Measurements from ENCODE around the gene ZNF512. TPM values are rescaled to one million over a fixed set of nuclear protein-coding genes. Genes with fewer than 3 reads are reported as not detected.

Gene ZNF512
- total and polyA plus RNA-seq, 9 of the 15 experiments (the other 6 are each of a cell fraction or from before 2014, with no cell fraction given) = 24.7 to 101 (median 65.9) TPM

- ChIA-PET CTCF (ENCODE audit: low intra/inter-chr PET ratio) (no interaction called here), POLR2A (interaction anchor here (0.6 to 2.0 kb wide), 4 partner anchors 14 to 216 kb away, joined by 3 to 5 read pairs (median 3); no protein-coding TSS in a partner anchor)
- no peak overlapping the region for H2AFZ ChIP-seq (ENCODE audit: low read depth, low read length)
- in situ Hi-C loops (cut with MboI) = no loop called here
- H3K9me3 ChIP-seq (replicated peaks; ENCODE audit: control insufficient read depth, insufficient read depth, low read depth, low read length) = no peaks in the 10 kb centered on the region
- H3K4me1 ChIP-seq (replicated peaks in 1 of 2; ENCODE audit: control insufficient read depth in 2 of 2, insufficient read depth in 2 of 2, low read length in 2 of 2) = peaks cover 0 to 6% of the 10 kb centered on the region in 2 experiments; a peak in 3 of 5 replicates
- FAIRE-seq = no peak
- H3K4me3 ChIP-seq = no peak overlapping the region
- H3K27ac ChIP-seq (ENCODE audit: extremely low read depth, low read depth, low read length) = no peak overlapping the region
- intact Hi-C loops (cut with micrococcal nuclease) = no loop called here
- no peaks in the 10 kb centered on the region for H3K79me2 ChIP-seq (ENCODE audit: control insufficient read depth, insufficient read depth, low read length)
- DNase-seq (ENCODE audit: extremely low read depth in 1 of 4, low spot score in 3 of 4) = no peak
- no peak for ATAC-seq
- no TSS peak for BruUV-seq (replicated peaks)
- TF ChIP-seq GTF2A2 (tag; IDR thresholded peaks at IDR 0.05) (no peak), JUN (IDR thresholded peaks at IDR 0.05; ENCODE audit: borderline replicate concordance, low read depth, low read length) (no peak), JUN (CRISPR knock-in tag; IDR thresholded peaks at IDR 0.05; ENCODE audit: borderline replicate concordance) (no peak), TAF15 (IDR thresholded peaks at IDR 0.05; ENCODE audit: low read depth, low read length) (no peak), ZKSCAN8 (CRISPR knock-in tag; IDR thresholded peaks at IDR 0.05) (no peak), ZNF57 (CRISPR knock-in tag; IDR thresholded peaks at IDR 0.05) (no peak), ZNF311 (CRISPR knock-in tag; IDR thresholded peaks at IDR 0.05) (no peak), SMARCA5 (IDR thresholded peaks at IDR 0.05) (no peak), MEF2A (IDR thresholded peaks at IDR 0.05; ENCODE audit: control insufficient read depth, low read depth, low read length) (no peak), GTF2F1 (IDR thresholded peaks at IDR 0.05; ENCODE audit: low read depth, low read length) (no peak), ZNF165 (CRISPR knock-in tag; IDR thresholded peaks at IDR 0.05; ENCODE audit: borderline replicate concordance) (no peak), PPARD (CRISPR knock-in tag; IDR thresholded peaks at IDR 0.05) (no peak), CEBPB (tag; IDR thresholded peaks at IDR 0.05) (no peak), HCFC1 (IDR thresholded peaks at IDR 0.05; ENCODE audit: low read depth, low read length) (no peak), ZC3H4 (CRISPR knock-in tag; IDR thresholded peaks at IDR 0.05; ENCODE audit: borderline replicate concordance) (no peak)
- TF ChIP-seq, protein P1, sequence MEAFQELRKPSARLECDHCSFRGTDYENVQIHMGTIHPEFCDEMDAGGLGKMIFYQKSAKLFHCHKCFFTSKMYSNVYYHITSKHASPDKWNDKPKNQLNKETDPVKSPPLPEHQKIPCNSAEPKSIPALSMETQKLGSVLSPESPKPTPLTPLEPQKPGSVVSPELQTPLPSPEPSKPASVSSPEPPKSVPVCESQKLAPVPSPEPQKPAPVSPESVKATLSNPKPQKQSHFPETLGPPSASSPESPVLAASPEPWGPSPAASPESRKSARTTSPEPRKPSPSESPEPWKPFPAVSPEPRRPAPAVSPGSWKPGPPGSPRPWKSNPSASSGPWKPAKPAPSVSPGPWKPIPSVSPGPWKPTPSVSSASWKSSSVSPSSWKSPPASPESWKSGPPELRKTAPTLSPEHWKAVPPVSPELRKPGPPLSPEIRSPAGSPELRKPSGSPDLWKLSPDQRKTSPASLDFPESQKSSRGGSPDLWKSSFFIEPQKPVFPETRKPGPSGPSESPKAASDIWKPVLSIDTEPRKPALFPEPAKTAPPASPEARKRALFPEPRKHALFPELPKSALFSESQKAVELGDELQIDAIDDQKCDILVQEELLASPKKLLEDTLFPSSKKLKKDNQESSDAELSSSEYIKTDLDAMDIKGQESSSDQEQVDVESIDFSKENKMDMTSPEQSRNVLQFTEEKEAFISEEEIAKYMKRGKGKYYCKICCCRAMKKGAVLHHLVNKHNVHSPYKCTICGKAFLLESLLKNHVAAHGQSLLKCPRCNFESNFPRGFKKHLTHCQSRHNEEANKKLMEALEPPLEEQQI (IDR thresholded peaks at IDR 0.05) = no peak
- TF ChIP-seq, protein P2, sequence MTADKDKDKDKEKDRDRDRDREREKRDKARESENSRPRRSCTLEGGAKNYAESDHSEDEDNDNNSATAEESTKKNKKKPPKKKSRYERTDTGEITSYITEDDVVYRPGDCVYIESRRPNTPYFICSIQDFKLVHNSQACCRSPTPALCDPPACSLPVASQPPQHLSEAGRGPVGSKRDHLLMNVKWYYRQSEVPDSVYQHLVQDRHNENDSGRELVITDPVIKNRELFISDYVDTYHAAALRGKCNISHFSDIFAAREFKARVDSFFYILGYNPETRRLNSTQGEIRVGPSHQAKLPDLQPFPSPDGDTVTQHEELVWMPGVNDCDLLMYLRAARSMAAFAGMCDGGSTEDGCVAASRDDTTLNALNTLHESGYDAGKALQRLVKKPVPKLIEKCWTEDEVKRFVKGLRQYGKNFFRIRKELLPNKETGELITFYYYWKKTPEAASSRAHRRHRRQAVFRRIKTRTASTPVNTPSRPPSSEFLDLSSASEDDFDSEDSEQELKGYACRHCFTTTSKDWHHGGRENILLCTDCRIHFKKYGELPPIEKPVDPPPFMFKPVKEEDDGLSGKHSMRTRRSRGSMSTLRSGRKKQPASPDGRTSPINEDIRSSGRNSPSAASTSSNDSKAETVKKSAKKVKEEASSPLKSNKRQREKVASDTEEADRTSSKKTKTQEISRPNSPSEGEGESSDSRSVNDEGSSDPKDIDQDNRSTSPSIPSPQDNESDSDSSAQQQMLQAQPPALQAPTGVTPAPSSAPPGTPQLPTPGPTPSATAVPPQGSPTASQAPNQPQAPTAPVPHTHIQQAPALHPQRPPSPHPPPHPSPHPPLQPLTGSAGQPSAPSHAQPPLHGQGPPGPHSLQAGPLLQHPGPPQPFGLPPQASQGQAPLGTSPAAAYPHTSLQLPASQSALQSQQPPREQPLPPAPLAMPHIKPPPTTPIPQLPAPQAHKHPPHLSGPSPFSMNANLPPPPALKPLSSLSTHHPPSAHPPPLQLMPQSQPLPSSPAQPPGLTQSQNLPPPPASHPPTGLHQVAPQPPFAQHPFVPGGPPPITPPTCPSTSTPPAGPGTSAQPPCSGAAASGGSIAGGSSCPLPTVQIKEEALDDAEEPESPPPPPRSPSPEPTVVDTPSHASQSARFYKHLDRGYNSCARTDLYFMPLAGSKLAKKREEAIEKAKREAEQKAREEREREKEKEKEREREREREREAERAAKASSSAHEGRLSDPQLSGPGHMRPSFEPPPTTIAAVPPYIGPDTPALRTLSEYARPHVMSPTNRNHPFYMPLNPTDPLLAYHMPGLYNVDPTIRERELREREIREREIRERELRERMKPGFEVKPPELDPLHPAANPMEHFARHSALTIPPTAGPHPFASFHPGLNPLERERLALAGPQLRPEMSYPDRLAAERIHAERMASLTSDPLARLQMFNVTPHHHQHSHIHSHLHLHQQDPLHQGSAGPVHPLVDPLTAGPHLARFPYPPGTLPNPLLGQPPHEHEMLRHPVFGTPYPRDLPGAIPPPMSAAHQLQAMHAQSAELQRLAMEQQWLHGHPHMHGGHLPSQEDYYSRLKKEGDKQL (CRISPR knock-in tag; IDR thresholded peaks at IDR 0.05; ENCODE audit: borderline replicate concordance) = no peak
- no peak overlapping the region for H3K9ac ChIP-seq (ENCODE audit: insufficient read depth in 1 of 2, low read depth in 2 of 2, low read length in 2 of 2)
- no peaks in the 10 kb centered on the region for H3K9me1 ChIP-seq (ENCODE audit: control insufficient read depth, insufficient read depth, low read length)
- H4K20me1 ChIP-seq (replicated peaks; ENCODE audit: control insufficient read depth, insufficient read depth, low read length) = no peaks in the 10 kb centered on the region
- no peaks in the 10 kb centered on the region for H3K27me3 ChIP-seq (ENCODE audit: control insufficient read depth in 2 of 2, insufficient read depth in 2 of 2, low read length in 2 of 2)
- H3K4me2 ChIP-seq (ENCODE audit: insufficient read depth, low read length) = no peak overlapping the region
- H3K36me3 ChIP-seq (ENCODE audit: control insufficient read depth, insufficient read depth, low read length) = peaks cover 77% of the 10 kb centered on the region
Observed at GRCh38 chr2:27645197-27645596, 62.4 kb downstream of the ZNF512 start.

All from K562 (cell line).